Muscle of leg (tissue), 11 donors: ENCODE results near the gene CACNA1C. TPM values are rescaled to one million over a fixed set of nuclear protein-coding genes. Genes with fewer than 3 reads are reported as not detected.

ENCODE experiments used
- DNase-seq: peaks from one replicate; pipeline ENCODE4 v3.0.0; 2013
- H3K27ac ChIP-seq: one replicate; pipeline ENCODE4 v1.5.1; 2013; ENCODE audit warnings: mild to moderate bottlenecking, low read length, control low read depth
- H3K27me3 ChIP-seq: one replicate; pipeline ENCODE4 v1.6.1; 2013; ENCODE audit warnings: low read length; ENCODE audit not compliant: control insufficient read depth, insufficient read depth
- H3K36me3 ChIP-seq: one replicate; pipeline ENCODE4 v1.6.1; 2013; ENCODE audit warnings: low read length; ENCODE audit not compliant: control insufficient read depth, insufficient read depth
- H3K4me1 ChIP-seq: one replicate; pipeline ENCODE4 v1.6.1; 2013; ENCODE audit warnings: low read length; ENCODE audit not compliant: control insufficient read depth, insufficient read depth
- H3K4me3 ChIP-seq: one replicate; pipeline ENCODE4 v1.5.1; 2013; ENCODE audit warnings: low read length, control low read depth
- H3K9me3 ChIP-seq: replicated peaks from 2 replicates; pipeline ENCODE4 v1.6.1; 2013; ENCODE audit warnings: low read depth, low read length; ENCODE audit not compliant: control insufficient read depth
- WGBS: methylation state at CpG from one replicate; pipeline ENCODE4 v1.1.5; 2013; ENCODE audit warnings: missing lambda C conversion rate; ENCODE audit not compliant: insufficient coverage; 5-methylcytosine and 5-hydroxymethylcytosine counted together
- polyA plus RNA-seq, 8 donors: library from polyadenylated mRNA; unstranded; fragments of 120-200 nt; gene quantifications; one replicate each; pipeline versions ENCODE4 v1.2.1 to v1.2.3, GENCODE V29; 2013; ENCODE audit warnings: inconsistent platforms in 1 of 8, low replicate concordance in 1 of 8; ENCODE audit not compliant: insufficient read length in 8 of 8, insufficient read depth in 1 of 8
- total RNA-seq: library from RNA; stranded (reverse); fragments of 120-200 nt; gene quantifications from one replicate; pipeline ENCODE4 v1.2.4, GENCODE V29; 2013

Gene CACNA1C
- total and polyA plus RNA-seq, 9 donors = 1.9 to 4.3 (median 3.6) TPM

DNA sequence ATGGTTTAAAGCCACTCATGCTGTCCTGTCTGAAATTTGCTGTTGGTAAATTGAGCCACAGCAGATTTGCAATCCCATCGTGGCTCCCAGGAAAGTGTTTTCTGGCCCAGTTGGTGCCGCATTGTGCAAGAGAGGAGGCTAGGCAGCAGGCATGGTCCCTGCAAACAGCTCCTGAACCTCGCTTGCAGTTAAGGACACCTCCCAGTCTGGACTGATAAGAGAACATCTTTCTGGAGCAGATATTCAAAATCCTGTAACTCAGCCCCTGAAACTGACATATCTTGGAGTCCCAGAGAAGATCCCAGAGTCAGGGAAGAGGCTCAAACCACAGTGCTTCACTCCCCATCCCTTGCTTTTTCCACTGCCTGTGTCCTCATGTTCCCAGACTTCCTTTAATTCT is 413.4 kb downstream of the CACNA1C start:
- Histone ChIP-seq H3K36me3 (no peaks in the 10 kb centered on the region), H3K4me1 (no peaks in the 10 kb centered on the region), H3K9me3 (no peaks in the 10 kb centered on the region), H3K4me3 (no peak overlapping the region), H3K27me3 (peaks cover 2% of the 10 kb centered on the region), H3K27ac (no peak overlapping the region)
- no peak for DNase-seq
- 82% methylated on average over 3 of the region's 3 CpGs for WGBS

DNA sequence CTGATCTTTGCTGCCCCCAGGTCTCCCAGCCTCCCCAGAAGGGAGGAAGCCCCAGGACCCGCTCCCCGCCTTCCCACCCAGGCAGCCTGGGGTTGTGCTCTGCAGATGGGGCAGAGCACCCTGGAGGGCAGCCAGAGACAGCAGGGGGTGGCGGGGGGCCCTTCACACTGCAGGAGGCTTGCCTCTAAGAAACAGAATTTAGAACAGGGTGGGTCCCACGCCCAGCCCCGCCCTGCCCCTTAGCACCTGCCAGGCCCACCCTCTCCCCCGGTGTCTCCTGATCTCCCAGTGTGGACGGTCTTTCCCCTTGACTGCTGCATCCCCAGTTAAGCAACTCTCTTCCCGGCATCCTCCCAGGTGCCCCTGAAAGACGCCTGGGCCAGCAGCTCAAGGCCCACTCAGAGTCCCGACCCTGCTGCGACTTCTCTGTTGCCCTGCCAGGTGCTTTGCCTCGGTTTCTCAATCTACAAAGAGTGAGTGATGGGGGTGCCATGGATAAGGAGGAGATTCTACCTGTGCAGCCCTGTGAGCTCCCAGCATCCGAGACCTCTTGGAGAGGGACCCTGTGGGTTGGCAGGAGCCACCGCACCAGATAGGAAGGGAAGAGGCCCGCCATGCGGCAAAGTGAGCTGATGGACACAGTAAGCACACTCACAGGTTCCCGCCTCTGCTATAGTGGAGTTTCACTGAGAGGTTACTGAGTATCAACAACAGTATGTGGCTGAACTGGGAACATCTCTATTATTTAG is 414.8 kb downstream of the CACNA1C start:
- Histone ChIP-seq H3K4me1 (no peaks in the 10 kb centered on the region), H3K27me3 (peaks cover 2% of the 10 kb centered on the region), H3K36me3 (no peaks in the 10 kb centered on the region), H3K27ac (no peak overlapping the region), H3K4me3 (no peak overlapping the region), H3K9me3 (no peaks in the 10 kb centered on the region)
- 93% methylated on average over 15 of the region's 17 CpGs for WGBS
- DNase-seq = no peak

DNA sequence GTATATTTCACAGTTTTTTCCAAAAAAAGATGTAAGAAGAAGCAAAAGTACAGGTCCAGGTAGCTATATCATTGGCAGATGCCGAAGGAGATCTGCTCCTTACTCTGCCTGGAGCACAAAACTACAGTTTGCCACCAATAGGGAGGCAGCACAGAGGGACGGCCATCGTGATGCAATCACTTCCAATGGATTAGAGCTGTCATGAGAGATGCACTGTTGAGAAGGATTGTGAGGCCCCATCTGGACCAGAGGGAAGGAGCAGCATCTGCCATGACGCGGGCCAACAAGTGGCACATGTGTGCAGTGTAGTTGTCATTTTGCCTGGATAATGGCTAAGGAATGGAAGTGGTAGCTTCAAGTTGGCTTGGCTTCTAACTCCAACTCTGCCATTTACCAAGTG is 423.2 kb downstream of the CACNA1C start:
- H3K4me3 ChIP-seq = no peak overlapping the region
- no peak overlapping the region for H3K27ac ChIP-seq
- no peaks in the 10 kb centered on the region for H3K36me3 ChIP-seq
- no peaks in the 10 kb centered on the region for H3K4me1 ChIP-seq
- 58% methylated on average over 5 of the region's 5 CpGs for WGBS
- no peaks in the 10 kb centered on the region for H3K27me3 ChIP-seq
- no peak for DNase-seq
- H3K9me3 ChIP-seq = no peaks in the 10 kb centered on the region

DNA sequence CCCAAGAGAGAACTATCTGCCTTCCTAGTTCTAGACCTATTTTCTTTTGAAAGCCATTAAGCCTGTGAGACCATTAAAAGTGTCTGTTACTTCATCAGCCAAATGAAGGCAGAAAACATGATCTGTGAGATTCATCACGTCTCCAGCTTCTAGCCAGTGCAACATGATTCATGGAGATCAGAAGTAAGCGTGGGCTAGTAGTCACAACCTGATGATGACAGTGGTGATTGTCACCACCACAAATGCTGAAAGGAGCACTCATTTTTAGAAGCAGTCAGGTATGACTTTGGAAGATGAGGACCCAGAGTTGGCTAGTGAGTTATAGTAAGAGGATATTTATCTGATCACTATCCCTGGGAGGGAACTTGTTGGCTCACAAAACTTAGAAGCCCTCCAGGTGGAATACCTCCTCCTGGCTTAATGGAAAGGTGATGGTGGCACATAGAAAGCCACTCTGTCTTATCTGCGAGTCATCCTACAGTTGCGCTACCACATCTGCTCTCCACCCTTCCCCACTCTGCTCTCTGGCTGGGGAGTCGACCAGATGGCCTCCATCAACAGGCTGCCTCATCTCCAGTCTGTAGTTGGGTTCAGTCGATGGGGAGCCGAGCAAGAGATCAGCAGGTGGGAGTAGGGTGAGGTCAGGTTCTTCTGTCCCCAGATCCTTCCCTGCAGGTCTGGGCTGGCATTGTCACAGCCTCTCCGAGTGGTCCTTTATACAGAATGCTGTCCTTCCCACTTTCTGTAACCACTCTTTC is 424.4 kb downstream of the CACNA1C start:
- WGBS = 97% methylated on average over 3 of the region's 8 CpGs
- H3K9me3 ChIP-seq = no peaks in the 10 kb centered on the region
- H3K4me3 ChIP-seq = no peak overlapping the region
- no peak for DNase-seq
- no peaks in the 10 kb centered on the region for H3K27me3 ChIP-seq
- no peaks in the 10 kb centered on the region for H3K4me1 ChIP-seq
- H3K36me3 ChIP-seq = no peaks in the 10 kb centered on the region
- no peak overlapping the region for H3K27ac ChIP-seq

DNA sequence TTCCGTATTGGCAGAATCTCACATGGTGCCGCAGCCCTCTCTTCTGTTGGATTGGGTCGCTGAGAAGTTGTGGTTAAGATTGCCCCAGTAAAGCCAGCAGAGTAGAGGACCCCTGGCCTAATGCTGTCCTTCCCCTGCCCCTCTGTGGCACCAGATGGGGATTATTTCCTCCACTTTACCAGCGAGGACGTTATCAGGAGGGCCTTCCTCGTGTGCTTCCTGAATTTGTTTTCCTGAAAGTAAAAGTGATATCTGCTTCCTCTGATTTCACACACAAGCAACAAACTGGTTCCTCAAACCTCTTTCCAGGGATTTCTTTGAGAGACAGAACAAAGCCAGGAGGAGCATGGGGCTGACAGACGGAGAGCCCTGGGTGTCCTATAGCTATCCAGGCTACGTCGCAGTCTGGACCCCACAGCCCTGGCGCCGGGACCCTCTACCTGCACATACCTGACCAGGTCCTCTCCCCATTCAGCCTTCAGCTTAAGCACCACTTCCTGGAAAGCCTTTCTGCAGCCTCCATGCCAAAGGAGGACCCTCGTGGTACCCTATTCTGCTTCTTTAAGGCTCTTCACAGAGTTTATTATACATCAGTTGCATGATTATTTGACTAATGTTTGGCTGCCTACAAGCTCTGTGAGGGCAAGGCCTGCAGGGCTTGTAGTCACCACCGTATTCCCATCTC is 427.2 kb downstream of the CACNA1C start:
- Histone ChIP-seq H3K36me3 (no peaks in the 10 kb centered on the region), H3K4me3 (no peak overlapping the region), H3K9me3 (no peaks in the 10 kb centered on the region), H3K4me1 (no peaks in the 10 kb centered on the region), H3K27me3 (peaks cover 5% of the 10 kb centered on the region), H3K27ac (no peak overlapping the region)
- 94% methylated on average over 3 of the region's 13 CpGs for WGBS
- no peak for DNase-seq

DNA sequence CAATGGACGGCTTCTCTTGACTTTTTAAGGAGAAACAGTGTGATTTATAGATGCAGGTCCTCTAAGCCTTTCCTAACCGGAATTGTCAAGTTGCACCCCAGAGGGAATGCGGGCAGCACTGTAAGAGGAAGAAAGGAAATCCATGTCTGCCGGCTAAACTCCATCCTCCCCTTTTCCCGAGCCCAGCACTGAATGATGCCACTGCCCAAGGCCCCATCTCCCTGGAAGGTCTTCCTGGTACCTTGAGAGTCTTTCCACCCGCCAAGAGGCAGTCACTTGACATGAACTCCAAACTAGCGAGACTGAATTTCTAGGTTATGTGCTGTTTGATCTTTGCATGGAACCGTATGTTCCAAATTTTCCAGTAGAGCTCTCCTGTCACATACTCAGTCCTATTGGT is 428.6 kb downstream of the CACNA1C start:
- Histone ChIP-seq H3K27ac (no peak overlapping the region), H3K4me3 (no peak overlapping the region), H3K9me3 (no peaks in the 10 kb centered on the region), H3K36me3 (no peaks in the 10 kb centered on the region), H3K4me1 (no peaks in the 10 kb centered on the region), H3K27me3 (peaks cover 5% of the 10 kb centered on the region)
- DNase-seq = no peak
- 89% methylated on average over 1 of the region's 8 CpGs for WGBS

DNA sequence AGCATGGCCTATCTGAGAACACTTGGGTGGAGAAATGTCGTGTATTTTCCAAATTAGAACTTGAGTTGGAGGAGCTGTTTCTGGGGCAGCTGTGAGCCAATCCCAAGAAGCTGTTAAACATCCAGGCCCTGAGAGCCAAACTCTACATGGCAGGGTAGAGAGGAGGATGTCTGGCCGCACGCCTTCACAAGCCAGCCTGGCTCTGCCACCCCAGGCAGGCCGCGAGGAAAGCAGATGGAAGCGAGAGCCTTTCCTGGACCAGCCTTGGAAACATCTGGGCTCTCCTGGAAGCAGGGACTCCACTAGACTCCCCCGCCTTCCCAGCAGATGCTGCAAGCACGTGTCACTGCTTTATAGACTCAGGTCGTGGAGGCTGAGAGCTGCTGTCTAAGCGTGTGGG is 429.2 kb downstream of the CACNA1C start:
- Histone ChIP-seq H3K4me1 (no peaks in the 10 kb centered on the region), H3K27ac (no peak overlapping the region), H3K36me3 (no peaks in the 10 kb centered on the region)

DNA sequence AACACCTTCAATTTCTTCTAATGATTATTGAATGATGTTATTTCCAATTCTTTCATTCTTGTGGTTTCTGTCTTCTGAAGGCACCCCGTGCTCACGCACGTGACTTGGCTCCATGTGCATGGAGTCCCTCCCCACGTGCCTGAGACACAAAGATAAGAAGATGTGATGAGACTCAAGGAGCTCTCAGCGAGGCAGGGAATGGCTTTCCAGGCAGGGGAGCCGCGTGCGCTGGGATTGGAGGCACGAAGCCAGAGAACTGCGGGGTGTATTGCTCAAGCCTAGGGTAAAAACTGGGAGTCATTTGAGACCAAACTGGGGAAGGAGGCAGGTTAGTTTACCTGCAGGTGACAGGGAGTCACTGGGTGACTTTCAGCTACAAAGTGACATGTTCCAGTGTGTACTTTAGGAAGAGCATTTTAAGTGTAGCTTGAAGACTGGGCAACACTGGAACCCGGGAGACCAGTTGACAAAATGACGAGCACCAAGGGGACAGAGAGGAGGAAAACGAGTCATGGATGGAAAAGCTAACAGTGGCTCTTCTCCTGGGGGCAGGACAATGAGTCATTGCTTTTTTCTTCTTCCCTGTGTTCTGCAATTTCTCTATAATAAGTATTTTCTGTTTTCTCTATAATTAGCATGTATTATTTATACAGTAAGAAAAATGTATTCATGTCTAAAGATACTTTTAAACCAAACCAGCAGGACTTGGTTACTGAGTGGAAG is 430.3 kb downstream of the CACNA1C start:
- peaks cover 5% of the 10 kb centered on the region for H3K27me3 ChIP-seq
- H3K4me3 ChIP-seq = no peak overlapping the region
- no peaks in the 10 kb centered on the region for H3K4me1 ChIP-seq
- H3K27ac ChIP-seq = no peak overlapping the region
- WGBS = 81% methylated on average over 9 of the region's 13 CpGs
- H3K36me3 ChIP-seq = no peaks in the 10 kb centered on the region
- DNase-seq = no peak
- H3K9me3 ChIP-seq = no peaks in the 10 kb centered on the region

More for the DNA sequence above, 429.2 kb downstream of the CACNA1C start:
- H3K27me3 ChIP-seq = peaks cover 5% of the 10 kb centered on the region
- 81% methylated on average over 9 of the region's 10 CpGs for WGBS
- DNase-seq = no peak
- H3K9me3 ChIP-seq = no peaks in the 10 kb centered on the region
- H3K4me3 ChIP-seq = no peak overlapping the region

DNA sequence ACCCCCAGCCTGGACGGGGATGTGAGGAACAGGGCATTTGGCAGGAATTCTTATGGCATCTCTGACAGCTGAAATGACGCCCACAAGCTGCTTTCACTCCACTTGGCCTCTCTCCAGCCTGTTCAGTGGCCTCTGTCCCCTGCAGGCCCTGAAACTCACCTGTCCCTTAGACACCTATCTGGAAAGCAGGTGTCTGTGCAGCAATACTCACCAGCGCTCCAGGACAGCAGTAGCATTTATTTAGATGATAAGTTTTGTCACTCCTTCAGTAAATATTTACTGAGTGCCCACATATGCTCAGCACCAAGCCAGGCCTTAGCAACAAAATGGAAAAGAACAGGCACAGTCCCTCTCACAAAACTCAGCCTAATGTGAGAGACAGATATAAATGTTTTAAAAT is 430.9 kb downstream of the CACNA1C start:
- Histone ChIP-seq H3K27ac (no peak overlapping the region), H3K36me3 (no peaks in the 10 kb centered on the region), H3K27me3 (peaks cover 5% of the 10 kb centered on the region), H3K4me3 (no peak overlapping the region), H3K4me1 (no peaks in the 10 kb centered on the region), H3K9me3 (no peaks in the 10 kb centered on the region)
- WGBS = 86% methylated on average over 1 of the region's 3 CpGs
- DNase-seq = no peak
